HG03457 (cell line): ENCODE results near the gene CAPZB.

Source experiments
- ATAC-seq: cut with Tn5 transposase; IDR thresholded peaks from one replicate; pipeline ENCODE4 v1.9.1; 2021; ENCODE audit warnings: moderate number of reproducible peaks; ENCODE audit not compliant: unreplicated experiment

The CAPZB gene

DNA sequence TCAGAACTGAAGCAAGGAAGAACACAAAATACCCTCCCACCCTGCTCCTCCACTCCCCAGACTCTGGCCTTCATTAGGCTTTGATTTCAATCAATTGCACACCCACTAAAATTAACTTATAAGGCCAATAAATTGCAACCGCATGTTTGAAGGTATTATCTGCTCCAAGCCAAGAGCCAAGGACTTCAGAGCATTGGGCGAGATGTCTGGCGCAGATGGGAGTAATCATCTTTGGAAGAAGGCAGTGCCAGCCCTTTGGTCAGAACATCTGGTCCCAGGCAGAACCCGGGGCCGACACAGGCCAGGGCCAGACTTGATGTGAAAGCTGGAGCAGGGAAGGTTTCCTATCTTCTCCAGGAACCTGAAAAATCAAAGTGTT, 113.2 kb downstream of the CAPZB start:
- no peak for ATAC-seq

DNA sequence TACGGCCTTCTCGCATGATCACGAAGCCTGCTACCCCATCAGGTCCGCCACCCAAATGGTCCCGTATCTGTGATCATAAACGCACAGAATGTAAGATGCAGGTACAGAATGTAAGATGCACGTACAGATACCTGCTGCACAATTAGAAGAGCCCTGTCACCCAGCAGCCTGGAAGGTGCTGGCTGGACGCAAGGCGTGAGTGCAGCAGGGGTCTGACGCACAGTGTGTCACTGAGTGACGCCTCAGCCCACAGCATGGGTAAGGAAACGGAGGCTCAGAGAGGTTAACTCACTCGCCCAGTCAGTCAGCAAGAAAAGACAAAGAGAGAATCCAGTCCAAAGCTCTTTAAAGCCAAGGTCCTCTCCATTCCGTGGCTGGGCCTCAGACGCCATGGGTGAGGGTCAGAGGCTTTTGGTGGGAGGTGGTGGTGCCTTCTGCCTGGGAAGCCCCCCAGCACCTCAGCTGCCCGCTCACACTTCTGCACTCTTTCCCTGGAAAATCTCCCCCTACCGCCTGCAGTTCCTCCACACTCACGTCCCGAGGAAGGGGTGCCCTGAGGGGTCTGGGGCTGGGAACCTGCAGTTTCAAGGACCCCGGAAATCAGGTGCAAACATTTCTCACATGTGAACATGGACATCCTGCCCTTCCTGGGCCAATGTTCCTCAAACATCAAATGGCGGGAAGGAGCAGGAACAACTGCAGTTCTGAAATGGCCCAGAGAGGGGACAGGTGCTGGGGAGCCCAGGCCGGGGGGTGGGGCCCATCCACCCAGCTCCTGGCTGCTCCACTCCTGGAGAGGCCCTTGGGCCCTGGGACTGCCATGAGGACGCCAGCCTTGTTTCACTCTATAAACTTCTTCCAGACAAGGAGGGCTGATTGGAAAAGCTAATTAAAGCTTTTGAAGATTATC, 113.9 kb downstream of the CAPZB start:
- no peak for ATAC-seq

GRCh38 chr1:19370453-19371170, 114.7 kb downstream of the CAPZB start:
- no peak for ATAC-seq

GRCh38 chr1:19369396-19370090, 115.8 kb downstream of the CAPZB start:
- no peak for ATAC-seq

- ATAC-seq, result no peak
Measured at GRCh38 chr1:19368964-19369363, 116.4 kb downstream of the CAPZB start.

DNA sequence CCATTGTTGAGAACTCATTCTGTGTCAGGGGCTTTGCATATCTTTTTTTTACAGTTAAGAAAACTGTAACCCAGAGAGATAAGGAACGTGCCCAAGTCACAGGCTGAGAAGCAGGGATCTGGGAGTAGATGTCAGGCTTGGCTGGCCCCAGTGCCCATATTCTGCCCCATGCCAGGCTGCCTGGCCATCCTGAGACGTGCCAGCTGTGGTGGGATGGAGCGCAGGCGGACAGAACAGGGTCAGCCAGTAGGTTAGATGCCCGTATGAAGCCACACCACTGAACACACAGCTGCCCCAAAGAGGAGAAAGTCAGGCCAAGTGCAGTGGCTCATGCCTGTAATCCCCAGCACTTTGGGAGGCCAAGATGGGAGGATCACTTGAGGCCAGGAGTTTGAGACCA, 117.3 kb downstream of the CAPZB start:
- ATAC-seq, result no peak

DNA sequence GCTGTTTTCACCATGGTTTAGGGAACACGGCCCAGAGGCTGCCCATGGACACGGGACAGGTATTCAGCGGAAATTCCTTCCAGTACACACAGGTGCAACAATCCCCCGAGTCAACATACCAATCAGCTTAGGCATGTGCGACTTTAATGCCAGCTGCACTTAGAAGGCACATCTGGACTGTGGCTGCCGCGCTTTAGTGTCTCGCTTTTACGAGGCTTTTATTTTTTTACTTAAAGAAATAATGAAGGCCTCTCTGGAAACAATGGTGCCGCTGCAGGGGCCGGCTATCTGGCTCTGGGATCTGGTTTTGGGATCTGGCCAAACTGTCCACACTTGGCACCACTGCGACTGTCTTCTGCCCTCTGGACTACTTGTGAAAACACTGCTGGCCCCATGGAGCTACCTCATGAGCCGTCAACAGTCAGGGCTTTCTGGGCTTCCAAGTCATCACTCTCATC, 117.7 kb downstream of the CAPZB start:
- ATAC-seq, result no peak

DNA sequence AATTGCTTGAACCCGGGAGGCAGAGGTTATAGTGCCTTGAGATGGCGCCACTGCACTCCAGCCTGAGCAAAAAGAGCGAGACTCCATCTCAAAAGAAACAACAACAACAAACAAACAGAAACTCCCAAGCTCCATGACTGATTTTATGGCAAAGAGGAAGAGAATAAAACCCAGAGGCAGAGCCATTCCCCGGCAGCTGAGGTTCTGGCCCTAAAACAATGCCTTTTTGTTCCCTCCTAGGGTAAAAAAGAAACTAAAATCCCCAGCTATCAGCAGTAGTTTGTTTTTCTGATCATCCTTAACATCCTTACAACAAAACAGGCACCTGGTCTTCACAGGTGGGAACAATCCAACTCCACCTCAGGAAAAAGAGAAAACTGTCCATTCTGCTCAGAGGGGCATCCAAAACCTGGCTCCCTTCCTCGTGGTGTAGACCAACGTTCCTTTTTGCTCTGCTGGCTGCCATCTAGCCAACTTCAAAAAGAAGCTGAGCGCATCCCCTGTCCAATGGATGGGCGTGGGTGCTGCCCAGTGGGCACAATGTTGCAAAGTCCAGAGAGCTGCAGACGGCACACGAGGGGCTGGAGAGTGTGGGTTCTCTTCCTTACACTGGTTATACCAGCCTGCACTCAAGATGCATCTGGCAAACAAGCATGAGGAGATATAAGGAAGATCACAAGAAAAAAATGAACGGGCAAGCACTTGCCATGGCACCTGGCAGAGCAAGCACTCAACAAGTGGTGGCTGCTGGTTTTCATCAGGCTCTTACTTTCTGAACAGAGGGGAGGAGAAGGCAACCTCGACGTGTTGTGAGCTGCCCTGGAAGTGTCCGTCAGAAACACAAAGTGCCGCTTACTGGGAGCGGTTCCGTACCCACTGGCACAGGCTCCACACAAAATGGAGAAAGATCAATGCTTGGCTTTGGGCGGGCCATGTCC, 118.5 kb downstream of the CAPZB start:
- no peak for ATAC-seq

- no peak for ATAC-seq
Measured at GRCh38 chr1:19365721-19366120, 119.6 kb downstream of the CAPZB start.

DNA sequence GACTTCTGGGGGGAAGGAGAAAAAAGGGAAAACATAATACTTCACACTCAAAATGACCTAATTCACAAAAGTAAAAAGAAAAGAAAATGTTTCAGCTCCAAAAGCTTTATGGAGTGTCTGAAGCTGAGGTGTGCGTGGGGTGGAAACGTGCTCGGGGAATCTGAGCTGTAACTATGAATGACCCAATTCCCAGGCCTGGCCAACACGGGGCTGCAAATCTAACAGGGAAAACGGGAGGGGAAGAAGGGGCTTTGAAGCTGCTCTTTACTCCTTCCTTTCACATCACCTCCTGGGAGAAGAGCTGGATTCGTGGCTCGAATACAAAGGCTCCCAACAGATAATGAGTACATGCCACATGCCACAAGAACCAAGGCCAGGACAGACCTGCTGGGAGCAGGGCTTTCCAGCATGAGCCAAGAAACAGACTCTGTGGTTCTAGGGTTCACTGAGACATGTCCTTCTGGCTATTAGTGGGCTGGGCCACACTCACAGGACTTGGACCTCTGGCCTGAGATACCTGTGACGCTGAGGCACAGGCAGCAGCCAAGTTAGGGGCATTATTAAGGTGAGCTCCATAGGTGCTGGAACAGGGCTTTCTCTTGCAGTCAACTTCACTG, 121.7 kb downstream of the CAPZB start:
- no peak for ATAC-seq

GRCh38 chr1:19361611-19362147, 123.7 kb downstream of the CAPZB start:
- no peak for ATAC-seq

GRCh38 chr1:19360843-19361610, 124.3 kb downstream of the CAPZB start:
- ATAC-seq, result no peak

GRCh38 chr1:19360432-19360831, 124.9 kb downstream of the CAPZB start:
- ATAC-seq, result no peak

DNA sequence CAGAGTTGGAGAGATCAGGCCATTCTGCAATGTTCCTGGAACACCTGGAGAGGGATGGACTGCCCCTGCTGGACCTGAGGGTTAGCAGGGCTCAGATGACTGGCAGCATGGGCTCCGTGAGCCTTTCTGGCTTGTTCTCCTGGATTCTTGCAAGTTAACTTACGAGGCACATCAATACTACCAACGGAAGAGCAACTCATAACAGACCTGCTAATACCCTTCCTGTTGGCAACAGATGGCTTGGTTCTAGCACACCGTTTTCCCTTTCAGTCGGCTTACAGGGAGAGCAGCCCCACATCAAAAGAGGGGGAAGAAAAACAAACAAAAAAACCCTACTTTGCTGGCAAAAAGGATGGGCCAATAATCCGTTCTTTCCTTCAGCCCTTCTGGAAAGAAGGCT, 125.3 kb downstream of the CAPZB start:
- no peak for ATAC-seq

DNA sequence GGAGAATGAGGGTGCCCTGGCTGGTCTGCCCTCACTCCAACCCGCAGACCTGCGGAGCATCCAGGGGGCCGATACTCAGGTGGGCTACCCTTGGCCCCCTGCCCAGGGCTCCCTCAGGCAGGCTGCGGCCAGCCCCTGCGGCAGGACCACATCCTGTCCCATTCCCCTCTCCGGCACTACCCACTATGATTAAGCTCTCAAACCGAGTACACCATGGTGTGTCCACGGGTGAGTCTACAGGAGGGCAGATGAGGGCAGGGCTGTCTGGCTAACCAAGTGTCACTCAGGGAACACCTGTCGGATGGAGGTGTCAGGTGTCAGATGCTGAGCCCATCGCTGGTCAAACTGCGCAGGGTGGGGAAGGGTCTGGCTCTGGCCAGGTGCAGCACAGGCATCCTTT, 126.0 kb downstream of the CAPZB start:
- ATAC-seq, result no peak

- ATAC-seq, result no peak
Measured at GRCh38 chr1:19358710-19359109, 126.6 kb downstream of the CAPZB start.

DNA sequence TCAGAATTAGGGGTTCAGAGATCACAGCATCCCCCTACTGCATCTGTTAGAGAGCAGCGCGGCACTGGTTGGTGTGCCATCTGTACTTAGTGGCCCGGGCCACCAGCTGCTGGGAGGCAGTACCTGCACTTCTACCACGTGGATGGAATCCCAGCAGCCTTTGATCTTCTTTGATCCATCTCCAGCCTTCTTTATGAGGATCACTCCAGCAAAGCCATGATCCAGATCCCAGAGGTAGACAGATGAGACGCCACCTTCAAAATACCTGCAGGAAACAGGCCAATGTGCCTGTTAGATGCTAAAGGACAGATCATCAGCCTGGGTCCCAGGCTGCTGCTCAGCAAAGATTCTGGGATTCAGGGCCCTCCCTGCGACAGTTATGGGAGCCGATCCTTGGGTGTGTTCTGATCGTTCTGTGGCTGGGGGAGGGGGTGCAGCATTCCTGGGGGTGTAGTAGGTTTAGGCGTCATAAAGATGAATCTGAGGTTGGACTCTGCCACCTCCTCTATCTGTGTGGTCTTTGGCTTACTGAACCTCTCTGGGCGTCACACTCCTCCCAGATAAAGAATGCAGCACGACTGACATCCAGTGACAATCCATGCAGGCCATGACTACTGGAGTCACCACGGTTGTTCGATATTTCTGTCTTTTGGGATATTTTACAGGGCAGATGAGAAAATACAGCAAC, 127.9 kb downstream of the CAPZB start:
- no peak for ATAC-seq

DNA sequence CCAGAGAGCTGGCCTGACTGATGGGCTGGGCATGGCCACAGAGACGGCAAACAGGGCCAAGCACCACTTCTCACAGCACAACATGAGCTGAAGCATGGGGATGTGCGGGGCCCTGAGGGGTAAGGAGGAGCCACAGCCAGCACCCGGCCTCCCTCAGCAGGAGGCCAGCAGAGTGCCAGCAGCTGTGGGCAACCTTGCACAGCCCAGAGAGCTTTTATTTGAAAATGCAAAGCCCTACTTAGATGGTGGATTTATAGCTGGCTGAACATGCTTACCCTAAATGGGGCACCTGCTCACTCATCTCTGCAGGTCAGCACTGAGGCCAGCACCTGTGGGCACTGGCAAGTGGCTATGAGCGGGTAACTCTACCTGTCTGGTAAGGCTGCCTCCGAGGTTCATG, 129.1 kb downstream of the CAPZB start:
- no peak for ATAC-seq
